Fibroblast of lung (primary cell): ENCODE measurements around the gene CALHM3. TPM values are rescaled to one million over a fixed set of nuclear protein-coding genes. Genes with fewer than 3 reads are reported as not detected.

ENCODE experiments used
- DNase-seq, 2 donors: peaks; one replicate each; pipeline versions ENCODE4 v3.0.0 to v3.0.0-alpha.2; 2010; ENCODE audit warnings: low read depth in 2 of 2
- H2AFZ ChIP-seq: 2 replicates; pipeline ENCODE4 v1.5.1; 2012; ENCODE audit warnings: low read length, control low read depth, inconsistent platforms
- H3K27ac ChIP-seq: 2 replicates; pipeline ENCODE4 v1.5.1; 2011; ENCODE audit warnings: low read length, control low read depth; ENCODE audit not compliant: insufficient read depth
- H3K27me3 ChIP-seq: 2 replicates; pipeline ENCODE4 v1.5.1; 2011; ENCODE audit warnings: mild to moderate bottlenecking, low read length; ENCODE audit not compliant: control insufficient read depth, insufficient read depth
- H3K36me3 ChIP-seq: 2 replicates; pipeline ENCODE4 v1.5.1; 2011; ENCODE audit warnings: low read length; ENCODE audit not compliant: control insufficient read depth, insufficient read depth
- H3K4me1 ChIP-seq: 2 replicates; pipeline ENCODE4 v1.5.1; 2011; ENCODE audit warnings: low read length; ENCODE audit not compliant: control insufficient read depth, insufficient read depth; ENCODE audit errors: extremely low read depth
- H3K4me2 ChIP-seq: 2 replicates; pipeline ENCODE4 v1.5.1; 2011; ENCODE audit warnings: low read length, control low read depth; ENCODE audit not compliant: insufficient read depth; ENCODE audit errors: extremely low read depth
- H3K4me3 ChIP-seq, 4 experiments: fragments of 200-600 bp in 1 of 4; sonication (generic) in 1 of 4; replicated peaks in 1 of 4; 2 replicates each; pipeline ENCODE4 v1.5.1; 2011 to 2016; ENCODE audit warnings: low read length in 4 of 4, low read depth in 3 of 4, mild to moderate bottlenecking in 3 of 4, control low read depth in 2 of 4, inconsistent platforms in 1 of 4, mixed read lengths in 1 of 4; ENCODE audit not compliant: insufficient read depth in 1 of 4; ENCODE audit errors: control extremely low read depth in 1 of 4
- H3K79me2 ChIP-seq: 2 replicates; pipeline ENCODE4 v1.5.1; 2012; ENCODE audit warnings: mild to moderate bottlenecking, low read length, inconsistent platforms; ENCODE audit not compliant: control insufficient read depth, insufficient read depth
- H3K9ac ChIP-seq: 2 replicates; pipeline ENCODE4 v1.5.1; 2011; ENCODE audit warnings: mild to moderate bottlenecking, low read length, control low read depth; ENCODE audit not compliant: insufficient read depth
- H3K9me3 ChIP-seq: 2 replicates; pipeline ENCODE4 v1.5.1; 2012; ENCODE audit warnings: low read depth, low read length; ENCODE audit not compliant: control insufficient read depth, insufficient read depth
- H4K20me1 ChIP-seq: 2 replicates; pipeline ENCODE4 v1.5.1; 2011; ENCODE audit warnings: low read length; ENCODE audit not compliant: control insufficient read depth, insufficient read depth; ENCODE audit errors: extremely low read depth
- EZH2 ChIP-seq: IDR thresholded peaks from 2 replicates; pipeline ENCODE4 v1.5.1; 2012; ENCODE audit warnings: low read length, control low read depth, mild to moderate bottlenecking; ENCODE audit errors: missing control alignments
- polyA plus RNA-seq, 2 donors: library from polyadenylated mRNA; depleted of rRNA in 1 of 2; stranded (reverse) in 1 of 2; unstranded in 1 of 2; fragments of >200 nt; gene quantifications; 2 replicates each; pipeline ENCODE4 v1.2.1, GENCODE V29; 2011 to 2012; ENCODE audit warnings: missing spikeins in 1 of 2
- total RNA-seq: library from RNA; depleted of rRNA; stranded (reverse); fragments of >200 nt; gene quantifications from 2 replicates; pipeline ENCODE4 v1.2.1, GENCODE V29; 2014
- TF ChIP-seq, protein P1 (sequence below), 2 donors: IDR thresholded peaks in 1 of 2; conservative IDR thresholded peaks in 1 of 2; 1 replicate in 1 of 2; 2 replicates in 1 of 2; pipeline ENCODE4 v1.5.1; 2011 to 2012; ENCODE audit warnings: low read length in 2 of 2, control low read depth in 1 of 2, inconsistent platforms in 1 of 2, low read depth in 1 of 2, mild to moderate bottlenecking in 1 of 2

The CALHM3 gene
- total and polyA plus RNA-seq, 2 donors (not counting 1 experiment from before 2014, with no cell fraction given), result not detected

DNA sequence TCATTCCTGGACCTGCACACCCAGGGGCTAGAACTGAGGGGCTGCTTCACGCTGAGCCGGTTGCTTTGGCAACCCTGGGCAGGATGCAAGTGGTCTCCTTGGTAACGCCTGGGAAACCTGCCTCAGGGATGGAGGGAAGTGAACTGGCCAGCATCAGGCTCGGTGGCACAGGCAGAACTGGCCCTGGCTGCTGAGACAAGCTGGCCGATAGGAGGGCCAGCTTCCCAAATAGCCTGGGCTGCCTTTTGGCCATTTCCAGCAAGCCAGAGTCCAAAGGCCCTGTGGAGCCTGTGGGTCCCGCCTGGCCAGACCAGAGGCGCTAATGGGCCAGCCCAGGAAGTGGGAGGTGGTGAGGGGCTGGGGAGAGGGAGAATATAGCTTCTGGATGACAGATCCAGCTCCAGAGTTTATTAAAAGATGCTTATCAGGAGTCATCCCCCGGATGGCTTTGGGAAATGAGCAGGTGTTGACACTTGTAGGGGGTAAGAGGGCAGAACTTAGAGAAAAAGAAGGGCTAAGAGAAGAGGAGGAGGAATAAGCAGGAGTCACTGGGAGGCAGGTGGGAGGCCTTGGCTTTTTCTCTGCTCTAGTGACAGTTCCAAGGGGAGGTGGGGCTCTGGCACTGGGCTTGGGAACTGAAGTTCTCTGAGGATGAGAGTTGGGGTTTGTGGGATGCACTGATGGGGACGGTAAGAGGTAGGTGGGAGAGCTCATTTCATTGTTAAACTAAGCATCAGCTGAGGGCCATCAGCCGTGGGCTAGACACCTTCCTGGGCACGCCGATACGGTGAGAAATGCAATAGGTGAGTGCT, 24.0 kb upstream of the CALHM3 start:
- Histone ChIP-seq H3K9me3 (no peaks in the 10 kb centered on the region), H3K27ac (no peak overlapping the region), H3K27me3 (peaks cover 32% of the 10 kb centered on the region)

DNA sequence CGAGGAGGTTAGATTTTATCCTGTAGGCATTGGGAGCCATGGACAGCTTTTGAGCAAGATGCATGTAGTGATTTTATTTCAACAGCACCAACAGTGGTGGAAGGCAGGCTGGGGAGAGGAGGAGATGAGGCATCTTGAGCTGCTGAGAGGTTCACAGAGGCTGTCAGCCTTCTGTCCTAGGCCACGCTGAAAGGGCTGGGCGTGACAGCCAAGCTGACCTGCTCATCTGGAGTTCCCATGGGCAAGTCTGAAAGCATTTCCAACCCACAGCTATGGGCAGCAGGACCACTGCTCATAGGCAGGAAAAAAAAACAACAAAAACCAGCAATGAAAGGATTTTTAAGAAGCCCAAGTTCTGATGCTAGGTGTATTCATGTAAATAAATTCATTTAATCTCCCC, 22.1 kb upstream of the CALHM3 start:
- H3K9ac ChIP-seq, result no peak overlapping the region
- DNase-seq, result no peak

More for the DNA sequence above, 24.0 kb upstream of the CALHM3 start:
- Histone ChIP-seq H3K36me3 (no peaks in the 10 kb centered on the region), H4K20me1 (no peaks in the 10 kb centered on the region), H2AFZ (no peak overlapping the region), H3K4me1 (no peaks in the 10 kb centered on the region), H3K79me2 (no peaks in the 10 kb centered on the region), H3K9ac (no peak overlapping the region), H3K4me2 (no peak overlapping the region), H3K4me3 (no peak overlapping the region)
- TF ChIP-seq EZH2, result no peak
- TF ChIP-seq, protein P1, sequence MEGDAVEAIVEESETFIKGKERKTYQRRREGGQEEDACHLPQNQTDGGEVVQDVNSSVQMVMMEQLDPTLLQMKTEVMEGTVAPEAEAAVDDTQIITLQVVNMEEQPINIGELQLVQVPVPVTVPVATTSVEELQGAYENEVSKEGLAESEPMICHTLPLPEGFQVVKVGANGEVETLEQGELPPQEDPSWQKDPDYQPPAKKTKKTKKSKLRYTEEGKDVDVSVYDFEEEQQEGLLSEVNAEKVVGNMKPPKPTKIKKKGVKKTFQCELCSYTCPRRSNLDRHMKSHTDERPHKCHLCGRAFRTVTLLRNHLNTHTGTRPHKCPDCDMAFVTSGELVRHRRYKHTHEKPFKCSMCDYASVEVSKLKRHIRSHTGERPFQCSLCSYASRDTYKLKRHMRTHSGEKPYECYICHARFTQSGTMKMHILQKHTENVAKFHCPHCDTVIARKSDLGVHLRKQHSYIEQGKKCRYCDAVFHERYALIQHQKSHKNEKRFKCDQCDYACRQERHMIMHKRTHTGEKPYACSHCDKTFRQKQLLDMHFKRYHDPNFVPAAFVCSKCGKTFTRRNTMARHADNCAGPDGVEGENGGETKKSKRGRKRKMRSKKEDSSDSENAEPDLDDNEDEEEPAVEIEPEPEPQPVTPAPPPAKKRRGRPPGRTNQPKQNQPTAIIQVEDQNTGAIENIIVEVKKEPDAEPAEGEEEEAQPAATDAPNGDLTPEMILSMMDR (conservative IDR thresholded peaks at IDR 0.05 in 1 of 2, IDR thresholded peaks at IDR 0.05 in 1 of 2; ENCODE audit: low read depth in 1 of 2, low read length in 2 of 2), result no peak
- no peak for DNase-seq

DNA sequence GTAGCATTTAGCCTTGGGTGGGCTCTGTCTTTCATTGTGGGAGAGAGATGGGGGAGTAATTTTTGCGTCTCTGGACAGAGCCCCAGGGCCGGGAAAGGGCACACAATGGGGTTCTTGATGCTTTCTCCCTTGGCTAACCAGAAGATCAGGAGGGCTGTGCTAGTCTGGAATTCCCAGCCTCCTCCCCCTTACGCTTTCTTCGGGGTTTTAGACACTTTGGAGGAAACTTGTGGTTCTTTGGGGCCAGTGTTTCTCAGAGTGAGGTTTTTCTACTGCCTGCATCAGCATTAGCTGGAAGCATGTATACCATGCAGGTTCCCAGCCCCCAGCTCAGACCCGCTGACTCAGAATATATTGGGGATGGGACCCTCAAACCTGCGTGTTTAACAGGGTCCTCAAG, 21.4 kb upstream of the CALHM3 start:
- H3K79me2 ChIP-seq, result no peaks in the 10 kb centered on the region
- H3K27me3 ChIP-seq, result peaks cover 39% of the 10 kb centered on the region
- TF ChIP-seq EZH2, result no peak
- TF ChIP-seq, protein P1 (conservative IDR thresholded peaks at IDR 0.05 in 1 of 2, IDR thresholded peaks at IDR 0.05 in 1 of 2; ENCODE audit: low read depth in 1 of 2, low read length in 2 of 2), result no peak
- no peak for DNase-seq
- H3K4me3 ChIP-seq, result no peak overlapping the region
- H2AFZ ChIP-seq, result no peak overlapping the region
- no peak overlapping the region for H3K27ac ChIP-seq
- no peak overlapping the region for H3K9ac ChIP-seq
- H3K4me2 ChIP-seq, result no peak overlapping the region
- no peaks in the 10 kb centered on the region for H3K9me3 ChIP-seq
- no peaks in the 10 kb centered on the region for H4K20me1 ChIP-seq
- H3K4me1 ChIP-seq, result no peaks in the 10 kb centered on the region
- no peaks in the 10 kb centered on the region for H3K36me3 ChIP-seq

More for the DNA sequence above, 22.1 kb upstream of the CALHM3 start:
- Histone ChIP-seq H3K4me1 (no peaks in the 10 kb centered on the region), H3K4me3 (no peak overlapping the region), H3K79me2 (no peaks in the 10 kb centered on the region), H4K20me1 (no peaks in the 10 kb centered on the region), H3K27ac (no peak overlapping the region), H2AFZ (no peak overlapping the region), H3K9me3 (no peaks in the 10 kb centered on the region), H3K4me2 (no peak overlapping the region), H3K36me3 (no peaks in the 10 kb centered on the region), H3K27me3 (peaks cover 39% of the 10 kb centered on the region)
- TF ChIP-seq EZH2, result no peak
- TF ChIP-seq, protein P1 (conservative IDR thresholded peaks at IDR 0.05 in 1 of 2, IDR thresholded peaks at IDR 0.05 in 1 of 2; ENCODE audit: low read depth in 1 of 2, low read length in 2 of 2), result no peak
